ENCODE results near the gene DUSP10.

DNA sequence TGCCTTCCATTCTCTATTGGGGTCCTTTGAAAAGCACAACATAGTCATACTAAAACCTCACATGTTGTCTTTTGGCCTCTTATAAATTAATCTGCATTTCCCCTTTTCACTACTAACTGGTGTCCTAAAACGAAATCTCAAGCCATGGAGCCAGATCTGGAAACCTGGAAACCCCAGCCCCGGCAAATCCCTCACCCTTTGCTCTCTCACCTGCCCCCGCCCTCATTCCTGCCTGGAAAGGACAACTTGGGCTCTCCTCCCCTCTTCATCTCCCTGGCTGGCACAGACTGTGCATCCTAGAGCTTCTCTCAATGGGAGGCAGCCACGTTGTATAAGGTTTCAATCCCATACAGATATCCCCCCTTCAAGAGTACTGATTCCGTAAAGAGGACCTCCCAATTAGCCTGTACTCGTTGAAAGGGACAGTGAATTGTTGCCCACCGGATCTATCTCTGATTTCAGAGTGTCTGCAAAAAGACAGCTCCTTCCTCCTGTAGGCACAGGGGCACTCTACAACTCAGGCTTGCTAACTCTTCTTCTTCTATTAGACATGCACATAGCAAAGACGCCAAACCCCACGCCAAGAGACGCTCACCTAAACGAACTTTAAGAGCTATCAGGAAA, 1.4 kb downstream of the DUSP10 start:
- TF ChIP-seq, protein P1, sequence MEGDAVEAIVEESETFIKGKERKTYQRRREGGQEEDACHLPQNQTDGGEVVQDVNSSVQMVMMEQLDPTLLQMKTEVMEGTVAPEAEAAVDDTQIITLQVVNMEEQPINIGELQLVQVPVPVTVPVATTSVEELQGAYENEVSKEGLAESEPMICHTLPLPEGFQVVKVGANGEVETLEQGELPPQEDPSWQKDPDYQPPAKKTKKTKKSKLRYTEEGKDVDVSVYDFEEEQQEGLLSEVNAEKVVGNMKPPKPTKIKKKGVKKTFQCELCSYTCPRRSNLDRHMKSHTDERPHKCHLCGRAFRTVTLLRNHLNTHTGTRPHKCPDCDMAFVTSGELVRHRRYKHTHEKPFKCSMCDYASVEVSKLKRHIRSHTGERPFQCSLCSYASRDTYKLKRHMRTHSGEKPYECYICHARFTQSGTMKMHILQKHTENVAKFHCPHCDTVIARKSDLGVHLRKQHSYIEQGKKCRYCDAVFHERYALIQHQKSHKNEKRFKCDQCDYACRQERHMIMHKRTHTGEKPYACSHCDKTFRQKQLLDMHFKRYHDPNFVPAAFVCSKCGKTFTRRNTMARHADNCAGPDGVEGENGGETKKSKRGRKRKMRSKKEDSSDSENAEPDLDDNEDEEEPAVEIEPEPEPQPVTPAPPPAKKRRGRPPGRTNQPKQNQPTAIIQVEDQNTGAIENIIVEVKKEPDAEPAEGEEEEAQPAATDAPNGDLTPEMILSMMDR (IDR thresholded peaks at IDR 0.05) = no peak
- no peak for TF ChIP-seq POLR2A (IDR thresholded peaks at IDR 0.05)
